GM18517 (cell line): ENCODE results near the gene SEPTIN11.

Experiments used
- ATAC-seq: cut with Tn5 transposase; IDR thresholded peaks from one replicate; pipeline ENCODE4 v1.9.1; 2021; ENCODE audit warnings: mild to moderate bottlenecking, moderate library complexity; ENCODE audit not compliant: unreplicated experiment

SEPTIN11 gene

DNA sequence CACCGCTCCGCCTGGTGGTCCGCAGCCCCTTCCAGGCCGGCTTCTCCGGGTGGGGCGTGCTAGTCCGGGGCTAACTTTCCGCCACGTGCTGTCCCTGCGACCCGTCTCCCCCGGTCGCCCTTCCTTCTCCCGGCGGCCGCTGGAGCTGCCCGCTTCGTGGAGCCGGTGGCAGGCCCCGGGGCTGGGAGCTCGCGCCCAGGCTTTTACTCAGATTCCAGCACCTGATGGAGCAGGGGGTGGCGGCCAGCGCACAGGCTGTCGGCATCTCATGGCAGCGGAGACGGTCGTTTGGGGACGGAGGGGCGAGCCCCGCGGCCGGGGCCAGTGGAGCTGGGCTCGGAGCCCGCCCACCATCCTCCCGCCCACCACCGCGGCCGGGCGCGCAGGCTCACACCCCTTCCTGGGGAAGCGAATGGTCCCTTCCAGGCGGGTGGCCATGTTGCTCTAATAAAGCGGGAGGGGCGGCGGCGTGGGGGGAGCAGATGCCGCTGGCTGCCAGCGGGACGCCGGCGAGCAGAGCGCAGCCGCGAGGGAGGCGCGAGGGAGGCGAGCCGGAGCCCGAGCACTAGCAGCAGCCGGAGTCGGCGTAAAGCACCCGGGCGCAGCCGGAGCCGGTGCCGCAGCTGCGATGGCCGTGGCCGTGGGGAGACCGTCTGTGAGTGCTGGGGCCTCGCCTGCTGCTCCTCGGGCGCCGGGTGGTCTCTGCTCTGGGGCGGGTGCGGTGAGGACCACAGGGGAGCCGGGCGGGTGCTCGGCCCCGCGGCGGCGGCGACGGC, at the start of gene SEPTIN11:
TSS of gene SEPTIN11 (plus strand) at position 477 of the 776 bp plus-strand sequence. CDS start at position 629, 152 bp downstream.
- peak; percentile 62 for ATAC-seq

DNA sequence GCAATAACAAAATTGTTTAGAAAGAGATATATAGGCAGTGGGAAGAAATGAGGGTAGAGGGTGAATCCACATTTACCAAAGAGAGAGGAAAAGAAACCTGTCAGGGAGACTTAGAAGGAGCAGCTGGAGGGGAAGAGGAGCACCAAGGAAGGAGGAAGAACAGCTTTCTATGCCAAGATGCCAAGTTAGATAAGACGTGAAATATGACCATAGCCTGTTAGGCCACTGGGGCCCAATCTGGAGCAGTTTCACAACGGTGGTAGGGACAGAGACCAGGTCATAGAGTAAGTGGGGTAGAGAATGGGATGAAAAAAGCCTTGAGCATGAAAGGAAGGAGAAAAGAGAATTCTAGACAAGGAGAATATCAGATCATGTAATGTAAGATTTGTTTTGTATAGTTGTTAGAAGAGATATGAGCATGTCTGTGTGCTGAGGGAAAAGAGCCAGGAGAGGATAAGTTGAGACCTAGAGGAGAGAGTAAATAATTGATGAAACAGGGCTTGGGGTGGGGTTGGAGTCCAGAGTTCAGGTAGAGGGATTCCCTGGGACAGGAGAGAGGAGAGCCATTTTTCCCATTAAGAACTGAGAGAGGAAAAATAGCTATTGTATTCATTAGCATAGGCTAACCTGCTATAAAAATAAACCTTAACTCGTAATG, 47.2 kb upstream of the SEPTIN11 start:
- ATAC-seq = no peak

DNA sequence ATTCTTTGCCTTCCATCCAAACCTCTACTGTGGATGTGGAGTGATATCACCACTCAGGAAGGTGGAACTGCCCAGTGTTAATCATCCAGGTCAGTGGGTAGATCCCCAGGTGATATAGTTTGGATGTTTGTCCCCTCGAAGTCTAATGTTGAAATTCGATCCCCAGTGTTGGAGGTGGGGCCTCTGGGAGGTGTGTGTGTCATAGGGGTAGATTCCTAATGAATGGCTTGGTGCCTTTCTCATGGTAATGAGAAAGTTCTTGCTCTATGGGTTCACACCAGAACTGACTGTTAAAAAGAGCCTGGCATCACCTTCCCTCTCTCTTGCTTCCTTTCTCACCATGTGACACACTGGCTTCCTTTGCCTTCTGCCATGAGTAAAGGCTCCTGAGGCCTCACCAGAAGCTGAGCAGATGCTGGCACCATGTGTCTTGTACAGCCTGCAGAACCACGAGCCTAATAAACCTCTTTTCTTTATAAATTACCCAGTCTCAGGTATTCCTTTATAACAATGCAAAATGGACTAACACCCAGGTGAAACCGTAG, 44.8 kb upstream of the SEPTIN11 start:
- ATAC-seq = no peak

DNA sequence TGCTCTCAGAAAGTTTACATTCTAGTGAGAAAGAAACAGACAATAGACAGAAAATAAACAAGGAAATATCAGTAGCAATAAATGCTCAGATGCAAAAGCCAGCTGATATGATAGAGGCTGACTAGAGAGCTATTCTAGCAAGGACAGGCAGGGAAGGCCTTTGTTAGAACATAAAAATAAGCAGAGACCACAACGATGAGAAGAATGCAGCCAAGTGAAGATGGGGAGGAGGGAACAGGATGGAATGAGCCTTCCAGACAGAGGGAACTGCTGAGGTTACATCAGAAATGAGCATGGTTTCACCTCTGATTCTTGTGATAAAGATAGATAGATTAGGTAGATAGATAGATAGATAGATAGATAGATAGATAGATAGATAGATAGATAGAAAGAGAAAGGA, 44.0 kb upstream of the SEPTIN11 start:
- ATAC-seq = no peak

DNA sequence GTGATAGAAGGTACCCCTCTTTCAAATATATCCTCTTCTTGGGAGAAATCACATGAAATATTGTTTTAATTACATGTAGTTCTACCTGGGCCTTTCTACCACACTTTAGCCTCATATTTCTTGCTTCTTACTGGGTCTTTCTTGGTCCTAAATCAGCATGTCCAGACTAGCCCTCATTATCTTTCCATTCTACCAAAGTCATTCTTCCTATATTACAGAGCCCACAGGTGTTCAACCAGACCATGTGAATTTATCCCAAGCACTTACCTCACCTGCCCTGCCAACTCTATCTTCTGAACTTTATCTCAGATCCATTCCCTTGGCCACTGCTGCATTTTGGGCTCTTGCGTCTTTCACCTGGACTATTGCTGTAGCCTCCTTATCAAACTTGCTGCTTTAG, 39.8 kb upstream of the SEPTIN11 start:
- no peak for ATAC-seq

DNA sequence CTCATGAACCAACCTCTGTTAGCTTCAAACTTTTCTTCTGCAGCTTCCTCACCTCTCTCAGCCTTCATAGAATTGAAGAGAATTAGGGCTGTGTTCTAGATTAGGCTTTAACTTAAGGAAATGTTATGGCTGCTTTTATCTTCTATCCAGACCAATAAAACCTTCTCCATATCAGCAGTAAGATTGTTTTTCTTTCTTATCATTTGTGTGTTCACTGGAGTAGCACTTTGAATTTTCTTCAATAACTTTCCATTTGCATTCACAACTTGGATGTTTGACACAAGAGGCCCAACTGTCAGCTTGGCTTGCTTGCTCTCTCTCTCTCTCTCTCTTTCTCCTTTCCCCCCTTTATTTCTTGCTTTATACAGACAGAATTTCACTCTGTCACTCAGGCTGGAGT, 28.8 kb upstream of the SEPTIN11 start:
- no peak for ATAC-seq

GRCh38 chr4:76923619-76924357, 25.8 kb upstream of the SEPTIN11 start:
- no peak for ATAC-seq

DNA sequence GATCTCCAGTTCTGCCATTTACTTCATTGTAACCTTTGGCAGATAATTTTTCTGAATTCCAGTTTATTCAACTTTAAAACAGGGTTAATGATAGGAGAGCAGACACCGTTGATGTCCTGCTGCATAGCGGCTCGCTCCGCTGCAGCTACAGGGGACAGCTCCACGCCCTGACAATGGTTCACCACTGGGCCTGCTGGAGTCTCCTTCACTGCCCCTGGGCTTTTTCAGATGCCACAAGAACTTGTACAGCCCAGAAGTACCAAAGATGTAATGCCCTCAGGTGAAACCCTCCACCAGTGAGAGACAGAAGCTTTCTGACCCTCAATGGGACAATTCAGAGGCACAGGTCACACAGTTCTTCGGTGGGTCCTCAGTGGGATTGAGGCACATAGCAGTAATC, 22.7 kb upstream of the SEPTIN11 start:
- no peak for ATAC-seq

DNA sequence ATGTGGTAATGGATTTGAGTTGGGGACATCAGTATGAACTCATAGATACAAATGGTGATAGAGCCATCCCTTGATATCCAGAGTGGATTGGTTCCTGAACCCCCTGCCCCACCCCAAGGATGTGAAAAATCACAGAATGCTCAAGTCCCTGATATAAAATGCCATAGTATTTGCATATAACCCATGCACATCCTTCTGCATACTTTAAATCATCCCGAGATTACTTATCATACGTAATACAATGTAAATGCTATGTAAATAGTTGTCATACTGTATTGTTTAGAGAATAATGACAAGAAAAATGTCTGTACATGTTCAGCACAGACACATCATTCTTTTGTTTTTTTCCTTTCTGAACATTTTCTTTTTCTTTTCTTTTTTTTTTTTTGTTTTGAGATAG, 18.9 kb upstream of the SEPTIN11 start:
- ATAC-seq = no peak

DNA sequence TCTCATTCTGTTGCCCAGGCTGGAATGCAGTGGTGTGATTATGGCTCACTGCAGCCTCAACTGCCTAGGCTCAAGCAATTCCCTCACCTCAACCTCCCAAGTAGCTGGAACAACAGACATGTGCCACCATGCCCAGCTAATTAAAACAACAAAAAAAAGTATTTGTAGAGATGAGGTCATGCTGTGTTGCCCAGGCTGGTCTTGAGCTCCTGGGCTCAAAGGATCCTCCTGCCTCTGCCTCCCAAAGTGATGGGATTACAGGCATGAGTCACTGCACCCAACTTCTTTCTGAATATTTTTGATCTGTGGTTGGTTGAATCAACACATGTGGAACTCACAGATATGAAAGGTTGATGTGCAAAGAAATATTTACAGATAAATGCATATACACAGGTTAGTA, 18.5 kb upstream of the SEPTIN11 start:
- ATAC-seq = no peak

GRCh38 chr4:76931576-76932276, 17.8 kb upstream of the SEPTIN11 start:
- no peak for ATAC-seq

DNA sequence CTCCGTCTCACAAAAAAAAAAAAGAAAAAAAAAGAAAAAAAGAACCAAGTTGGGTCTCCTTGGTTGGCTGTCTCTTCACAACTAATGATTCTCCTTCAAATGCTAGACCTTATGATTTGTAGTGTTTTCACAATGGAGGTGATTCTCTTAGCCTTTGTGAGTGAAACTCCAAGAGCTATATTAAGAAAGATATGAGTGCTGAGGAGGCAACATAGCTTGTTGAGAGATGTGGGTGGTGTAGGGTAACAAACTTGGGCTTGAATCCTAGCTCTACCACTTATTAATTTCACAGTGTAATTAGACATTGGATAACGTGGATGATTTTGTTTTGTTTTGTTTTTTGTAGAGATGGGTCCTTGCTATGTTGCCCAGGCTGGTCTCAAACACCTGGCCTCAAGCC, 10.4 kb upstream of the SEPTIN11 start:
- no peak for ATAC-seq

- ATAC-seq = no peak
These were observed 6.4 kb upstream of the SEPTIN11 start for GRCh38 chr4:76943129-76943620.

DNA sequence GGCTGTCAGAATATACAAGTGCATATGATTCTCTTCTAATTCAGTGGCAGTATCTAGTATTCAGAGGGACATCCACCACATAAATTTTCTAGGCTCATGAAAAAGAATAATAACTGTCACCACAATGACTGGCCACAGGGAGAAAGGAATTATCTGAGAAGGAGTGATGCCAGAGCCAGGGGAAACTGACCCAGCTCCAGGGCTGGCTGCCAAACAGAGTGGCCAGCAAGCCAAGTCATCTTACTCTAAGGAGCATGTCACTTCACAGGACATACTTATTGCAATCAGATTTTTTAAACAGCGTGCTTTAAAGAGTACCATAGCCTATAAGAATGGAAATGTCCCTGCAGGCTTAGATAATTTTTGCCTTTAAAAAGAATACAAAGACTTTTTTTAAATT, 5.8 kb upstream of the SEPTIN11 start:
- no peak for ATAC-seq

DNA sequence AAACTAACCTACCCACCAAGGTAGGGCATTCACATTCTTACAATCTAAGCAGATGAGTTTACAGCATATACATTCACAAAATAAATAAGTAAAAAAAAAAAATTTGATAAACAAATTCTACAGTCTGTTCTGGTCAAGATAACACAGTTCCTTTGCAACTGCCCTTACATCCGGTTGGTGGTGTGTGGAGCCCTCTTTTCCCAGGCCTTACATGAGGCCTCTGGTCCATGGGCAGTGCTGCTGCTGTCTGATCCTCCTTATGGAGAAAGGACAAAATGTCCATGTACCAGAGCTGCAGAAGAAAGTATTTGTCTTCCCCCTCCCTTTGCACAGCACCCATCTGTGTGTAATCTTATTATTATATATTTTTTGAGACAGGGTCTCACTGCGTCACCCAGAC, 2.2 kb upstream of the SEPTIN11 start:
- ATAC-seq = no peak

GRCh38 chr4:76948443-76949275, 893 bp upstream of the SEPTIN11 start:
- peak; percentile 41 for ATAC-seq

GRCh38 chr4:76950052-76950955, 752 bp downstream of the SEPTIN11 start:
- ATAC-seq = peak; percentile 12

DNA sequence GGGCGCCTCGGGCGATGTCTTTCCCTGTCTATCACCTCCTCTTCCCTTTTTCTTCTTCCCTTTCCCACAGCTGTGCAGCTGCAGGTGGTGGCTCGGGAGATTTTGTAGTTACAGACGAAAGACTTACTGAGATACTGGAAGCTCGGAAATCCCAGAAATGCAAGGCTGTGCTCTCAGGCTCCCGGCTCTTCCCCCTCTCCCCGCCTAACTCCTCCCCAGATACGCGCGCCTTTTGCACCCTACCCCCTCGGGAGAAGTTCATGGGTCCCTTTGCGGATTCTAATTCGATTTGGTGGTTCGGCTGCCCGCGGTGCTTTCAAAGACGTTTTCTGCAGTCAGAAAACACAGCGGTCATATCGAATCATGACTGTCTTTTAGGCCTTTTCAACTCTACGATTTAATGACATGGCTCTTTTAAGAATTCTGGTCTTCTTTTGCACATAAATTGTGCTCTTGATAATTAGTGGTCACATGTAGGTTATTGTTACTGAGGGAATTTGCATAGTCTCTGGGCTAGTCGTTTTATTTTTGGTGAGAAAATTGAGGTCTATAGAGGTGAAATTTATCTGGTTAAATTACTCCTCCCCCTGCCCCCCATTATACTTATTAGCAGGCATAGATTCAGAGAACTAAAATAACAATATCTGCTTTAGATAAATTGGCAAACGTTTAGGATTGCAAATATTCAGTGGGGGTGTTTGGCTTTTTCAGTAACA, 1.6 kb downstream of the SEPTIN11 start:
- ATAC-seq = no peak
